SKM-1 (cell line): ENCODE measurements around the gene DEFB116.
A peak's percentile ranks its signal among the peaks of the same experiment; 100 is the strongest.
"Not testable (repeated sequence)": the region's sequence is repeated elsewhere in the genome, so short reads cannot be mapped to it uniquely, and the experiment has no call there.

Source experiments
- DNase-seq: peaks from one replicate; lab custom pipeline; 2025; ENCODE audit not compliant: unreplicated experiment; lab: John Stamatoyannopoulos, UW

The DEFB116 gene, protein sequence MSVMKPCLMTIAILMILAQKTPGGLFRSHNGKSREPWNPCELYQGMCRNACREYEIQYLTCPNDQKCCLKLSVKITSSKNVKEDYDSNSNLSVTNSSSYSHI

DNA sequence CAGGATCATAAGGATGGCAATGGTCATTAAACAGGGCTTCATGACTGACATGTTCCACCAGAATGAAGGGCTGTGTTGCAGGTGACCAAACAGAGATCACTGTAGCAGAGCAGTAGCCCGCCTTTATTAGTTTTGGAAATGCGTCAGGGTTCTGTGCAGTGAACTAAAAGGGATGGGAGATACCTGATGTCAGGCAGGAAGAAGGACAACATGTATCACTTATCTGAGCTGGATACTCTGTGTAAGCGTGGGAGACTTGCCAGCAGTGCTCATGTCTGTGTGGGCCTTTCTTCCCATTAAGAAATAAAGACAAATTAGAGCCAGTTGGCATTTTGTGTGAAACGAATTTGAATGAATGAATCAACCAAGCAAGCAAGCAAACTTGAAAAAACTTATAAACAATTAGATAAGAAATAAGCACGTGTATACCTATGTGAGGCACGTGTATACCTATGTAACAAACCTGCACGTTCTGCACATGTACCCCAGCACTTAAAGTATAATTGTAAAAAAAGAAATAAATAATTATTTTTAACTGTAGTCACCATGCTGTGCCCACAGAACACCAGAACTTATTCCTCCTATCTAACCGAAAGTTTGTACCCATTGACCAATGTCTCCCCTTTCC, at the start of gene DEFB116:
TSS of gene DEFB116 (minus strand) at position 51 of the 628 bp plus-strand sequence. CDS start at position 51, 0 bp downstream.
- DNase-seq: no peak

DNA sequence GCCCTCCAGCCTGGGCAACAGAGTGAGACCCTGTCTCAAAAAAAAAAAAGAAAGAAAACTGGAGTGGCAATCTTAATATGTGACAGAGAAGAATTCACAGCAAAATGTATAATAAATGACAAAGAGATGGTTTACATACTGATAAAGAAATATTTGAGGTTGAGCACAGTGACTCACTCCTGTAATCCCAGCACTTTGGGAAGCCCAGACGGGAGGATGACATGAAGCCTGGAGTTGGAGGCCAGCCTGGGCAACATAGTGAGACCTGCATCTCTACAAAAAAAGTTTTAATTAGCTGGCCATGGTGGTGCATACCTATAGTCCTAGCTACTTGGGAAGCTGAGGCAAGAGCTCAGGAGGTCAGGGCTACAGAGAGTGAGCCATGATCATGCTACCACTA, 47.6 kb upstream of the DEFB116 start:
- DNase-seq: no peak

DNA sequence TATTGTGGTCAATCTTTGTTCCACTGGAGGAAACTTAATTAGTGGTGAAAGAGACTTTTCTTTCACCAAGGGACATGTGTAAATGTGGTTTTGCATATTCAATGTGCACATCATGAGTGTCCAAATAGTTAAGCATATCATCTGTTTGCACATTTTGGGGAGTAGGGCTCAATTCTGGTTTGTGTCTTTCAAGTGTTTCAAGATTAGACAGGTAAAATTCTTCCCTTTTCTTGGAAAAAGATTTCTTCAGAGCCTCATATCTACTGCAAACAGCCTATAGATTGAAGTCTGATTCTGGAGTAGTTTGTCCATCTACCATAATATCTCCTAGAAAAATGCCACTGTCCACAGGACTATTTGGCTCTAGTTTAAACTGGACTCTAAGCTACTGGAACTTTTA, 33.1 kb upstream of the DEFB116 start:
- DNase-seq: no peak

DNA sequence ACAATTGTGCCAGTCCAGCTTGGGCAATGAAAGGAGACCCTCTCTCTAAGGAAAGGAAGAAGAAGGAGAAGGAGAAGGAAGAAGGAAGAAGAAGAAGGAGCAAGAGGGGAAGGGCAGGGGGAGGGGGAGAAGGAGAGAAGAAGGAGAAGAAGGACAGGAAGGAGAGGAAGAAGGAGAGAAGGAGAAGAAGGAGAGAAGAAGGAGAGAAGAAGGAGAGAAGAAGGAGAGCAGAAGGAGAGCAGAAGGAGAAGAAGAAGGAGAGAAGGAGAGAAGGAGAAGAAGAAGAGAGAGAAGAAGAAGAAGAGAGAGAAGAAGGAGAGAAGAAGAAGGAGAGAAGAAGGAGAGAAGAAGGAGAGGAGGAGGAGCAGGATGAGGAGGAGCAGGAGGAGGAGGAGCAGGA, 22.5 kb upstream of the DEFB116 start:
- DNase-seq: no peak

DNA sequence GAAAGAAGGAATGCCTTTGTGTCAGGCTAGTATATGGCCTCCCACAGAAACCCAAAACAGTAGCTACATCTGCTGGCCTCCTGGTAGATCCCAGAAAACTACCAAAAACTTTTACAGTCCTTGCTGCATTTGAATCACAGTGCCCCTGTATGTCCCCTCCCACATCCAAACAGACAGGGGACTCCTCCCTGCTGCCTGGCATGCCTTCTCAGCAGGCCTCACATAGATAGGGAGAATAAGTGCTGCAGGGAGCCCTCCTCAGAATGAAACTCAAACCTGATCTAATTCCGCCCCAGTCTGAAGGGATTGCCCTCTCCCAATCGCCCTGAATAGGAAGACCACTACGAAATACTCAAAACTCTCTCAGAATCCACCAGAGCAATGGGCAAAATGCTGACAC, 14.1 kb upstream of the DEFB116 start:
- DNase-seq: no peak

DNA sequence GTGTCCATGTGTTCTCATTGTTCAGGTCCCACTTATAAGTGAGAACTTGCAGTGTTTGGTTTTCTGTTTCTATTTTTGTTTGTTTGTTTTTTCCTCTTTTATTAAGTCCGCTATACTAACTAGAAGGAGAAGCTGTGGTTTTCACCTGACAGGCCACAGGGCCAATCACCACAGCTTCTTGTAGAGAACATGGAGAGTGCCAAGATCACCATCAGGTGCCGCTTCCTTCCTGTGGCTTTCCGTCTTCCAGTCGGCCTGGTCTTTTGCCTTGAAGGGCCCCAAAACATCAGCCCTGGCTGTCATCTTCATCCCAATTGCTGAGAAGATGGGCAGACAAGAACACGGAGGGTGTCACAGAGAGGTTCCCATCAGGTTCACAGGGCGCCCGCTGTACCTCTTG, 23.4 kb downstream of the DEFB116 start:
- not testable (repeated sequence) for DNase-seq

DNA sequence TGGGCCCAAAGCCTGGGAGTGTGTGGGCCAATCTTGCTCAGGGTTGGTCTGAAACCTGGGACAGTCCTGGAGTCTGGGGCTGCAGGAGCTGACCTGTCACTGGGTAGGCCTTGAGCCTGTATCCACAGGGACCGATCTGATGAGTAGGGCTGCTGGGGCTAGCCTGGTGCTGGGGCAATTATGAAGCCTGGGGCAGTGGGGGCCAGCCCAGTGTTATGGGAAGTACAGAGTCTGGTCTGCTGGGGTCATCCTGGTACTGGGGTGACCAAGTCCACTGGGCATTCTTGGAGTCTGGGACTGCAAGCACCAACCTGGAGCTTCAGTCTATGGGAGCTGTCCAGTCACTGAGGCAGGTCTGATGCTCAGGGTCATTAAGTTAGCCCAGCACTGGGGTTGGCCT, 30.2 kb downstream of the DEFB116 start:
- no peak for DNase-seq

DNA sequence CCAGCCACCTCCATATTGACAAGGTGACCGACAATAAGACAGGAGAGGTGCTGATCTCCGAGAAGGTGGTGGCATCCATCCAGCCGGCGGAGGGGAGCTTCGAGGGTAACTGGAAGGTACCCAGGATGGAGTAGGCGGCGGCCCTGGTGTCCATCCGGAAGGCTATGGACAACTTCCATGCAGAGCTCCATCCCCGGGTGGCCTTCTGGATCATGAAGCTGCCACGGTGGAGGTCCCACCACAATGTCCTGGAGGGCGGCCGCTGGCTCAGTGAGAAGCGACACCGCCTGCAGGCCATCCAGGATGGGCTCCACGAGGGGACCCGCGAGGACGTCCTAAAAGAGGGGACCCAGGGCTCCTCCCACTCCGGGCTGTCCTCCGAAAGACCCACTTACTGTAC, 33.9 kb downstream of the DEFB116 start:
- no peak for DNase-seq

DNA sequence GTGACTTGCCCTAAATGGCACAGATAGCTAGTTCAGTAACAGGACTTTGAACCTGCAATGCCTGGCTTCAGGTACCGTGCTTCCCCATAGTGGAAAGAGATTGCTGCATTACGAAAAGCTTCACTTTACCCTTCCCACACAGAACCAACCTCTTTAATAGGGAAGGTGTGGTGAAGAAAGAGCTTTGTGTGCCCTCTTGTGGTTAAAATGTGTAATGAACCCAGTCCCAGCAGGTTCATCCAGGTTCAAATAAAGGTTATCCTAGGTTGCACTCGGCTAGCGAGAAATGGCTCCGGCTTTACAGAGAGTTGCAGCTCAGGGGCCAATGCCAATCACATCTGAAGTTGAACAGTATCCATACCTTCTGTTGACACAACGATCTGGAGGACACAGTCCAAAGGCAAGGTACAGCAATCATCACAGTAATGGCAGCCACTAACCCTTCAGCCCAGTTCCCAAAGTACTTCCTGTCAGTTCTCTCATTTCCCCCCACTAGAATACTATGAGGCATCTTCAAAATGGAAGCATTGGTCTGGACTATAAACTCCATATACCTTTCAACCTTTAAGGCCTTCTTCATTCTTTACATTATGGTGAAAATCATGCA, 48.0 kb downstream of the DEFB116 start:
- peak; percentile 1 for DNase-seq

DNA sequence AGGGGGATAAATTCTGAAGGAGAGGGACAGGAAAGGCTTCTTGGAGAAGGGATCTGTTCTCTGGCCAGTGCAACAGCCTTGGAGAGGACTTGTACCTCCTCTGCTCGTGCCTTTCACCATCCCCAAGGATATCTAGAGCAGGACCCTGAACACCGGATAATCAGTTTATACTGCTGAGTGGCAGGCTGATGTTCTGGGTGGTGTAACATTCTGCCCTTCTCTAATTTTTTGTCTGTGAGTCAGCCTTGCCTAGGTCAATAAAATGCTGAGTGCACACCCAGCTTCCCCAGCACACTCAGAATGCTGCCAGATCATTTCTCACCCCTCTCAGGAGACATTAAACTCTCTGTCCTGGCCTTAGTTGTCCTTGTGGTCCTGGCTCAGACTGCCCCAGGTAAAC, 51.0 kb downstream of the DEFB116 start, which contains the start of gene DEFB115:
TSS of gene DEFB115 (plus strand) at position 301 of the 400 bp plus-strand sequence. CDS start at position 301, 0 bp downstream.
- no peak for DNase-seq

DNA sequence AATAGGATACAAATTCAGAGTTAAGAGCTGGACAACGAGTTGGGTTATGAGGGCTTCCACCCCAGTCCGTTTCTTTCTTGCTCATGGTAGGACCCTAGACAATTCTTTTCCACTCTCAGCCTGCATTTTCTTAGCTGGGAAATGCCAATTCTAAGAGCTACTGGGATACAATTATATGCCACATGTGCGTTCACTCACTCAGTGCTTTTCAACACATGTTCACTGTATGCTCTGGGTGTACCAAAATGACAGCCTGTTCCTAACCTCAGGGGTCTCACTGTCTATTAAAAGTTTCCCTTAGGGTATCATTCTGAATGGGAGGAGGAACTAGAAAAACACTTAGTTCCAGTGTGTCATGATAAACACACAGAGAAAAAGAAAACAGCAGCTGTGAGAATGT, 51.4 kb downstream of the DEFB116 start:
- no peak for DNase-seq
